Right lobe of liver (tissue), 4 donors: ENCODE data around the gene RARG.

ENCODE experiments used
- POLR2A ChIP-seq: fragments of 450-650 bp; IDR thresholded peaks from one replicate; pipeline ENCODE4 v1.6.1; 2017; ENCODE audit warnings: antibody characterized with exemption, mild to moderate bottlenecking
- TF ChIP-seq, protein P1 (sequence below), 4 donors: fragments of 200-600 bp in 3 of 4; fragments of 450-650 bp in 1 of 4; IDR thresholded peaks; one replicate each; pipeline versions ENCODE4 v1.5.1 to v1.8.0; 2016 to 2022; ENCODE audit warnings: antibody characterized with exemption in 4 of 4, mild to moderate bottlenecking in 2 of 4
- donor health status: DM: no; HTN: no; CAD: no.
- donor health status: DM: no; HTN: no; CAD: no.
- donor health status: DM: no; HTN: yes; CAD: no.

DNA sequence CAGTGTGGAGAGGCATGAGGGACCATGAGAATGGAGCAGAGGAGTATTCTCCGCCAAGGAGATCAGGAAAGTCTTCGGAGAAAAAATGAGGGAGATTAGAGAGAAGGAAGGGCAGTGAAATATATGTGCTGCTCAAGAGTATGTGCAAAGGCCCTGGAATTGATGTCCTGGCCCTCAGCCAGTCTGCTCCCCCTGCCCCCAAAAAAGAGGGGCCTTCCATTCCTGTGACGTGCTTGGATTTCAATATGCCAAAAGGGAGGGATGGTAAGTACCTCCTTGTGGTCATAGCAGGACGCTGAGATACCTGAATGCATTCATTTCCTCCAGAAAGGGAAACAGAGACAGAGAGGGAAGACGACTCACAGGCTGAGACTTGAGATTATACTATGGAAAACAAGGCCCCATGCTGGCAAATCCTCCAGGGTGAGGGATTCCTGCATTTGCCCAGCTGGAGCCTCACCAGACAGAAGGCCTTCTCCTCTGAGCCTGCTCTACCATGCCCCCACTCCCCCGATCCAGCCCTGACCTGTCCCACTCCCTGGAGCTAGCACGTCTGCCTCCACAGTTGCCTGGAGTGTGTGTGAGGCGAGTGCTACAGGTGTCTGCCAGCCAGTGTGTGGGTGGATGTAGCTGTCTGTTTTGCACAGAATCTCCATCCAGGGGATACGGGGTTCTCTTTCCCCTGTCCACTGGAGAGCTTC is 3.9 kb upstream of the RARG start:
- TF ChIP-seq POLR2A = no peak
- TF ChIP-seq, protein P1, sequence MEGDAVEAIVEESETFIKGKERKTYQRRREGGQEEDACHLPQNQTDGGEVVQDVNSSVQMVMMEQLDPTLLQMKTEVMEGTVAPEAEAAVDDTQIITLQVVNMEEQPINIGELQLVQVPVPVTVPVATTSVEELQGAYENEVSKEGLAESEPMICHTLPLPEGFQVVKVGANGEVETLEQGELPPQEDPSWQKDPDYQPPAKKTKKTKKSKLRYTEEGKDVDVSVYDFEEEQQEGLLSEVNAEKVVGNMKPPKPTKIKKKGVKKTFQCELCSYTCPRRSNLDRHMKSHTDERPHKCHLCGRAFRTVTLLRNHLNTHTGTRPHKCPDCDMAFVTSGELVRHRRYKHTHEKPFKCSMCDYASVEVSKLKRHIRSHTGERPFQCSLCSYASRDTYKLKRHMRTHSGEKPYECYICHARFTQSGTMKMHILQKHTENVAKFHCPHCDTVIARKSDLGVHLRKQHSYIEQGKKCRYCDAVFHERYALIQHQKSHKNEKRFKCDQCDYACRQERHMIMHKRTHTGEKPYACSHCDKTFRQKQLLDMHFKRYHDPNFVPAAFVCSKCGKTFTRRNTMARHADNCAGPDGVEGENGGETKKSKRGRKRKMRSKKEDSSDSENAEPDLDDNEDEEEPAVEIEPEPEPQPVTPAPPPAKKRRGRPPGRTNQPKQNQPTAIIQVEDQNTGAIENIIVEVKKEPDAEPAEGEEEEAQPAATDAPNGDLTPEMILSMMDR (IDR thresholded peaks at IDR 0.05) = no peak
